GM12864 (cell line): ENCODE results near the gene SGPP1.

ENCODE experiments used
- DNase-seq: peaks from one replicate; pipeline ENCODE4 v3.0.0-alpha.2; 2011; ENCODE audit warnings: low read depth
- H3K4me3 ChIP-seq: 2 replicates; pipeline ENCODE4 v1.5.1; 2011; ENCODE audit warnings: mild to moderate bottlenecking, low read depth, low read length, control low read depth
- TF ChIP-seq, protein P1 (sequence below): IDR thresholded peaks from 2 replicates; pipeline ENCODE4 v1.5.1; 2011; ENCODE audit warnings: low read depth, mild to moderate bottlenecking, moderate library complexity, low read length, control low read depth, inconsistent platforms; ENCODE audit errors: missing control alignments

The SGPP1 gene

GRCh38 chr14:63689132-63689531, 38.7 kb downstream of the SGPP1 start:
- H3K4me3 ChIP-seq = no peak overlapping the region
- TF ChIP-seq, protein P1, sequence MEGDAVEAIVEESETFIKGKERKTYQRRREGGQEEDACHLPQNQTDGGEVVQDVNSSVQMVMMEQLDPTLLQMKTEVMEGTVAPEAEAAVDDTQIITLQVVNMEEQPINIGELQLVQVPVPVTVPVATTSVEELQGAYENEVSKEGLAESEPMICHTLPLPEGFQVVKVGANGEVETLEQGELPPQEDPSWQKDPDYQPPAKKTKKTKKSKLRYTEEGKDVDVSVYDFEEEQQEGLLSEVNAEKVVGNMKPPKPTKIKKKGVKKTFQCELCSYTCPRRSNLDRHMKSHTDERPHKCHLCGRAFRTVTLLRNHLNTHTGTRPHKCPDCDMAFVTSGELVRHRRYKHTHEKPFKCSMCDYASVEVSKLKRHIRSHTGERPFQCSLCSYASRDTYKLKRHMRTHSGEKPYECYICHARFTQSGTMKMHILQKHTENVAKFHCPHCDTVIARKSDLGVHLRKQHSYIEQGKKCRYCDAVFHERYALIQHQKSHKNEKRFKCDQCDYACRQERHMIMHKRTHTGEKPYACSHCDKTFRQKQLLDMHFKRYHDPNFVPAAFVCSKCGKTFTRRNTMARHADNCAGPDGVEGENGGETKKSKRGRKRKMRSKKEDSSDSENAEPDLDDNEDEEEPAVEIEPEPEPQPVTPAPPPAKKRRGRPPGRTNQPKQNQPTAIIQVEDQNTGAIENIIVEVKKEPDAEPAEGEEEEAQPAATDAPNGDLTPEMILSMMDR = no peak
- DNase-seq = no peak

- DNase-seq = no peak
- no peak overlapping the region for H3K4me3 ChIP-seq
- TF ChIP-seq, protein P1 = no peak
Observed at GRCh38 chr14:63686926-63687325, 40.9 kb downstream of the SGPP1 start.

DNA sequence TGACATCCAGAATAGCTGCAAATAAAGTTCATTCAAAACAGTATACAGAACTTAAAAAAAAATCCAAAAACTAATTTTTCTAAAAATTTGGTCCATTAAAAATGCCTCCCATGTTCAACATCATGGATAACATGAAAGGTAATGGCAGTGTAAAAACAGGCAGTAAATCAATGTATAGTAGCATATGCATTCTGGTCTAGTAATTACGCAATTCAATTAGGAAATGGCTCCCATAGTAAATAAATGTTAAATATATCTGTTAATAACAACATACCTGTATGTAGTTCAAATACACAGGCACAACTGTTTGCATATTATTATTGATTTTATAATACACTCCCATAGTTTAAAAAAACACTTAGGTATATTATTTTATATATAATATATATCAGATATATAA, 42.5 kb downstream of the SGPP1 start:
- no peak overlapping the region for H3K4me3 ChIP-seq
- TF ChIP-seq, protein P1 = no peak
- no peak for DNase-seq

DNA sequence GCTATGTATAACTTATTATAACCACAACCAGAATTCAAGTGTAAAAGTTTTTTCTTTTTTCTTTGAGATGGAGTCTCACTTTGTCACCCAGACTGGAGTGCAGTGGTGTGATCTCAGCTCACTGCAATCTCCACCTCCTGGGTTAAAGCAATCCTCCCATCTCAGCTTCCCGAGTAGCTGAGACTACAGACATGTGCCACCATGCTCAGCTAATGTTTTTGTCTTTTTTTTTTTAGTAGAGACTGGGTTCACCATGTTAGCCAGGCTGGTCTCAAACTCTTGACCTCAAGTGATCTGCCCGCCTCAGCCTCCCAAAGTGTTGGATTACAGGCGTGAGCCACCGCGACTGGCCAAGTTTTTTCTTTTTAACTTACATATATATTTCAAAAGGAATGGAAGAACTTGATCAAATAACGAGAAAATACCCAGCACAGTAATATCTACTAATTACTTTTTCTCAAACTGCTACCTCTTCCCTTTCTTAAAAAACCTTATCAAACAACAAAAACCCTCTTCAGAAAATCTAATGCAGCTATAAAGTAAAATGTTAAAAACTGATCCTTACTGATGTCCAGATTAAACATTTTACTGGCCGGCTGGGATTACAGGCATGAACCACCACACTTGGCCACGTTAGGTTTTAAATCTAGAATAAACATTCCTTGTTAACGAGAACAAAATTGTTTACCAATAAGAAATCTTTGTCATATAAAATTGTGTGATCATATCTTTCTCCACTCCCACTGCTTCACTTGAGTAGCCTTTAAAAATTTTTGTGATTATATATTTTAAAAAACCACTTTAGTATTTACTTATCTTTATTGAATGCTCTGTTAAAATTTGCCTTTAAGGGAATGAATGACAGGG, 44.9 kb downstream of the SGPP1 start:
- TF ChIP-seq, protein P1 = no peak
- DNase-seq = no peak
- no peak overlapping the region for H3K4me3 ChIP-seq

GRCh38 chr14:63678536-63678935, 49.3 kb downstream of the SGPP1 start:
- H3K4me3 ChIP-seq = no peak overlapping the region
- DNase-seq = no peak
- TF ChIP-seq, protein P1 = no peak

GRCh38 chr14:63677891-63678379, 49.9 kb downstream of the SGPP1 start:
- TF ChIP-seq, protein P1 = no peak
- no peak for DNase-seq
- no peak overlapping the region for H3K4me3 ChIP-seq

GRCh38 chr14:63676615-63677014, 51.2 kb downstream of the SGPP1 start:
- DNase-seq = no peak
- no peak overlapping the region for H3K4me3 ChIP-seq
- TF ChIP-seq, protein P1 = no peak
